ENCODE measurements around the gene SAMD11.

DNA sequence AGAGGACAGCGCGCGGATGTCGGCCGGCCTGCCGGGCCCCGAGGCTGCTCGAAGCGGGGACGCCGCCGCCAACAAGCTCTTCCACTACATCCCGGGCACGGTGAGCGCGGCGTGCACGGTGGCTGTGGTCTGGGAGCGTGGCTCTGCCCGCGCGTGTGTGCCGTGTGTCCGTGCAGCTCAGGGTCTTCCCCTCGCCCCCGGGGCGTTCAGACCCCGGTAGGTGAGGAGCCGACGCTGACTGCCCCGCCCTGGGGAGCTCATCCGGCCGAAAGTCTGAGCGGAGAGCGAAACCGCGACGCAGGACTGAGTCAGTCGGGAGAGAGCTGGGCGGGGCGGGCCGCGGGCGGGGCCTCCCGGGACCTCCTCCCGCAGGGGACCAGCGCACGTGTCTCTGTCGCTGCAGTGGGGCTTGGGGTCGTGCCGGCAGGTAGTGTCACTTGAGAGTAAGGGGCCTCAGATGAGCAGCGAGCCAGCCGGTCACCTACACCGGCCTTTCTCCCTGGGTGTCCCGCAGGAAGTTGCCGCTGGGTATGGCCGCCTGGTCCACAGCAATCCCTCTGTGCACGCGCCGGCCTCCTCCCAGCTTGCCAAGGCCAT lies 43.1 kb downstream of the SAMD11 start:
- TF ChIP-seq CTCF (conservative IDR thresholded peaks at IDR 0.05; ENCODE audit: low read length): no peak
- no peak for TF ChIP-seq EZH2phosphoT487 (IDR thresholded peaks at IDR 0.05; ENCODE audit: borderline replicate concordance)
